Mammary epithelial cell (primary cell): ENCODE measurements around the gene AMZ1.

Experiments
- CTCF ChIP-seq, 2 donors: IDR thresholded peaks in 1 of 2; conservative IDR thresholded peaks in 1 of 2; 2 replicates each; pipeline ENCODE4 v1.5.1; 2011 to 2012; ENCODE audit warnings: inconsistent platforms in 2 of 2, low read length in 2 of 2, mild to moderate bottlenecking in 2 of 2, control low read depth in 1 of 2, low read depth in 1 of 2; ENCODE audit not compliant: insufficient read depth in 1 of 2; ENCODE audit errors: extremely low read depth in 1 of 2
- EZH2 ChIP-seq: IDR thresholded peaks from 2 replicates; pipeline ENCODE4 v1.6.1; 2012; ENCODE audit warnings: low read length, inconsistent platforms, borderline replicate concordance

DNA sequence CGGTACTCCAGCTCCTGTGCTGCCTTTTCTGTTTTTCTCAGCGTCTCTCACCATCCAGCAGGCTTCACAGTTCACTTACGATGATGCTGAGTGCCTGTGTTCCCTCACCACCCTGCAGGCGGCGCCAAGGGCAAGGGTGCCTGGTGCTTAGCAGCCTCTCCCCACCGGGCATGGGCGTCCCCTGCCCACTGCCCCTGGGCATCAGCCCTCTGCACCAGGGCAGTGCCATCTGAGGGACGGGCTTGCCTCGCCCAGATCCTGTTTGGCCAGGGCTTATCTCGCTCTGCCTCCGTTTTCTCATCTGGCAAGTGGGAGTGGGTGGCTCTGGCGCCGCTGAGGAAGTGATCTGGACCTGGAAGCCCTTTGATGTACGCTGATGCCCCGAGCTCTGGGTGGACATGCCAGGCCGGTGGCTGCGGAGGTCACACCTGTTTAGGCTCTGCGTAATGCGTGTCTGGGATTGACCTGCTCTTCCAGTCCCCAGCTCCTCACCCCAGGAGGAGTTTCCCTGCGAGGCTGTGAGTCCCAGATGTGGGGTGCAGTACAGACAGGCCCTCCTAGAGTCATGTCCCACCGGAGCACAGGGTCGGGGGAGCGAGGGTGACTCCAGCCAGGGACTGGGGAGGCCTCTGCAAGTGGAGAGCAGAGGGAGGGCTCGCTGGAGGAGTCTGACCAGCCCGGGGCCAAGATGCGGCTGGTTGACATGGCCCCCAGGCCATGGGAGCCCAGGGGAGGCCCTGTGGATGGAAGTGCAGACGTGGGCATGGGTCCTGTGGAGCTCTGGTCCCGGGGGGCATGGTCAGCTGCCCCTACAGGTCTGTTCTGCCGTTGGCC is 44.4 kb upstream of the AMZ1 start:
- no peak for TF ChIP-seq CTCF (conservative IDR thresholded peaks at IDR 0.05 in 1 of 2, IDR thresholded peaks at IDR 0.05 in 1 of 2; ENCODE audit: extremely low read depth in 1 of 2, insufficient read depth in 1 of 2, low read depth in 1 of 2, low read length in 2 of 2)
- no peak for TF ChIP-seq EZH2
